Activated CD8-positive, alpha-beta memory T cell treated with anti-CD3 and anti-CD28 coated beads for 48 hours (primary cell): ENCODE data around the gene F12.

ENCODE experiments used
- DNase-seq, 3 experiments: peaks; one replicate each; pipeline ENCODE4 v3.0.0-alpha.2; 2020; ENCODE audit warnings: low read depth in 2 of 3, low spot score in 2 of 3

The F12 gene

DNA sequence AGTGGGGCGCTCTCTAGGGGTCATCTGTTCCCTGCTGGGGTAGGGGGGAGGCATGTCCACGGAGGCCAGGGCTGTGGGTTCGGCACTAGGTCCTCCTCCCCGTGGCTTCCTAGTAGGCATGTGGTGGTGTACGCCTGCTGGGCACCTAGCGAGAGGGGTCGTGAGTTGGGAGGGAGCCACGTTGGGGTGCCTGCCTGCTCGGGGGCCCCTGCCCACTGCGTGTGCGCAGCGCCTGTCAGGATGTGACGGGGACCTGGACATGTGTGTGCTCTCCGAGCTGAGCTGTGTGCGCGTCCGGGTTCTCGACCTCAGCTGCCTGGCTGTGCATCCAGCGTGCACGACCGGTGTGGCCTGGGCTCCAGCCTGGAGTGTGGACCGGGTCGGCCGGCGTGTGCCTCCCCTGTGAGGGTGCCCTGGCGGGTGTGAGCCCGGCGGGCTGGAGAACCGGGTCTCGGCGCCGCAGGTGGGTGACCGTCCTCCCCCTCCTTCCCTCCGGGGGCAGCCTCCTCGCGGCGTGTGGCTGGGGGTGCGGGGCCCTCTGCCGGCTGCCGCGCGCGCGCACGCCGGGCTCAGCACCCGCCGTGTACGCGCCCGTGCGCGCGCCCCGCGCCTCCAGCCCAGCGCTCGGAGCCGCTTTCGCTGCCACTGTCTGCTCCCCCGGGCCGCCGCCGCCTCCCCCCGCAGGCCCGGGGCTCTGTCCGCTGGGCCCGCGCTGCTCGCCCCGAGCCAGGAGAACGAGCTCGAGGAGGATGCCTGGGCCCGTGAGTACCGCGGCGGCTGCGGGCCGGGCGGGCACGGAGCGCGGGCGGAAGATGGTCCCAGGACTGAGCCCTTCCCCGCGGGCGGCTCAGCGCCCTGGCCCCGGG is 37.1 kb upstream of the F12 start, which contains the start of gene PRR7:
Gene PRR7 (plus strand): TSS at position 615 of the 866 bp plus-strand sequence. CDS start 8,254 bp downstream, outside the sequence.
- no peak for DNase-seq

DNA sequence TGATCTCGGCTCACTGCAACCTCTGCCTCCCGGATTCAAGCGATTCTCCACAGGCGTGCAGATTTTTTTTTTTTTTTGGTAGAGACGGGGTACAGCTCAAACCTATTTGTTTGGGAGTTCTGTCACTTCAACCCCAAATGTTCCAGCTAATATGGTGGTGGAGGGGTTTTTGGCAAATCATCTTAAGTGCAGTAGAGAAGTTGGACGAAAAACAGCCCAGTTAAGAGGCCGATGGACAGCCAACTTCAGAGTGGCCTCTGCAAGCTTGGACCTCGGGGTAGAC is 36.5 kb upstream of the F12 start:
- no peak for DNase-seq

DNA sequence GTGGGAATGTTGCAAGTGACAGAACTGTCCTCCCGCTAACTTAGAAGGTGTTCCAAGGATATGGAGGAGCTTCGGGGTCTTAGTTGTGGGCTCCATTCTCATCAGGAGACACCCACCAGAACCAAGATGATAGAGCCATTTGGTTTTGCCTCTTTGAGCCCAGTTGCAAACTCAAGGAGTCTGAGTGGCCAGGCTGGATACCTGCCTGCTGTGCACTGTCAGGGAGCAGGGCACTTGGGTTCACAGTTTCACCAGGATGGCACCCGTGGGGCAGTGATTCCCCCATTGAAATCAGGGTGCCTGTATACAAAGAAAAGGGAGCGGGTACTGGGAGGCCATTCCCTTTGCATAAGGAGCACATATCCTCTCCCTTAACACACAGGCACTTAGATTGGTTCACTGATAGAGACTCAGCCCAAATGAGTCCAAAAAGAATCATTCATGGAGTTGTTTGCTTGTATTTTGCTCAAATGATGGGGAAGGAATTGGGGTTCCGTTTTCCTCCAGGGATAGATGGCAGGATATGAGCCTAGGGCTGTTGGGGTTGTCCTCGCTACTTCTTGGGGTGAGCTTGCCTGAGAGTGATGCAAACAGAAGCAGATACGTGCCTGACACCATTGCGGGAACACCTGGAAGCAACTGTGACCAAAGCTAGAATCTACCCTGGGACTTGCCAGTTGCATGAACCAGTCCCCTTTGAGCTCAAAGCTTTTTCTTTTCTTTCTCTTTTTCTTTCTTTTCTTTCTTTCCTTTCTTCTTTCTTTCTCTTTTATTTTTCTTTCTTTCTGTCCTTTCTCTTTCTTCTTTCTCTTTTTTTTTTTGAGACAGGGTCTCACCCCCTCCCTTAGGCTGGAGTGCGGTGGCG is 35.9 kb upstream of the F12 start:
- DNase-seq, result no peak

DNA sequence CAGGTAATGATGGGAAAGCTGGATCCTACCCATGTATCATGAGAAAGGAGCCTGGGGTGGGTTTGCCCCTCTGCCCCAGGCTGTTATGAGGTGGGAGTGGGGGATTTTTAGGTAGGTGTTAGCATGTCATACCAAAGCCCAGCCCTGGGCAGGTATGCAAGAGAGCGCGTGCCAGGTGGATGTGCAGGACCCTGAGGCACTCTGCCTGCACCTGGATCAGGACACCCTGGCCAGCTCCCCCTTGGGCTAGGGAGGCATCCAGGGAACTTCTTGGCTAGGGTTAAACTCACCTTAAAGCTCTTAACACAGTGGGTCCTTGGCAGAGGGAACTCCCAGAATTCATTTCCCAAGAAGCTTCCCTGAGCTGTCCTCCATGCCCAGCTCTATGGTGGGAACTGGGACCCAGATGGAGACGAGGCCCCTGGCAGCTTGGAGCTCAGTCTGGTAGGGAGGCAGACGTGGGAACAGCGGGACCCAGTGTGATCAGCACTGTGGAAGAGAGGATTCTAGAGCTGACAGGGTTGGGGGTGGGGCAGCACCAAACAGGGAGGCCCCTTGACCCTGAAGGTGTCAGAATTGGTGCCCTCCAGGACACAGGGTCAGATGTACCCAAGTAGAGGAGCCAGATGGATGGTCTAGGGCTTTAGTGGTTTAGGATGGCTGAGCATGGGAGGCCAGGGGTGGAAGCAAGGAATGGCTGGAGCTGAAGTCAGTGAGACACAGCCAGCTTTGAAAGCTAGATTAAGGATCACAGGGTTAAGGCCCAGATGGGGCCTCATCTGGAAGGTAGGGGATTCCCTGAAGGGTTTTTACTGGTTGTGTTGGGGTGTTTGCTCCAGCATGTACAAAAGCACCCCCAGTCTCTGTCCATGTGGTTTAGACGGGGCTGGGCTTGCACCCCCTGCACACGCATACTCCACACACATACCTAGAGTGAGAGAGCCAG is 35.0 kb upstream of the F12 start:
- no peak for DNase-seq

DNA sequence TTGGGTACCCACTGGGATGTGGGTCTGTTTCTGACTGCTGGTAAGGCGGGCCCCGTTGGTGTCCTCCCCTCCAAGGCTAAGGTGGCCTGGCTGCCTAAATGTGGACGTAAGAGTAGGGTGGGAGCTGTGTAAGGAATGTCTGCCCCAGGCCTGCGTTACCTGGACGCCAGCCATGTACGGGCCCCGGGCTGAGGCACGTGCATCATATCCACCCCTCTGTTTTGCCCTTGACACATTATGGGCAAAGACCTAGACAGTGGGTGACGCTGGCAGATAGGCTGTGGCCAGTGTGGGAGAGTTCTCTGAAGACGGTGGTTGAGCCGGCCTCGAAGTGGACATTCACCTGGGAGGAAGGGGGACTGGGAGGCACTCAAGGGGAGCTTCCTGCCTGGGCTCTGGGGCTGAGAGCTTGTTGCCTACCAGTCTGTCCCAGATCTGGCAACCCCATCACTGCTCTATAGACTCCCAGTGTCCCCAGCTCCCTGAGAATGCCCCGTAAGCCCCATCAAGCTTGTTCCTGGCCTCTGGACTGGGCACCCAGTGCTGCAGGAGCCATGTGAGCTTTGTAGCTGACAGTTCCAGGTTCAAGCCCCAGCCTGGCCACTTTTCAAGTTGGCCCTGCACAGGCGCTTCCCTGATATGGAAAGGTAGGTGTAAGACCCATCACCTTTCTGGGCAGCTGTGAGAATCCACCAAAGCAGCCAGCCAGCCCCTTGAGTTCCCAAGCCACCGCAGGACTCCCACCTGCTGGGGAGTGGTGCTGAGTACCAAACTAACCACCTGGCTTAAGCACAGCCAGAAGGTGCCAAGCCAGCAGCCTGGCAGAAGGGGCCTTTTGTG is 34.0 kb upstream of the F12 start:
- no peak for DNase-seq

DNA sequence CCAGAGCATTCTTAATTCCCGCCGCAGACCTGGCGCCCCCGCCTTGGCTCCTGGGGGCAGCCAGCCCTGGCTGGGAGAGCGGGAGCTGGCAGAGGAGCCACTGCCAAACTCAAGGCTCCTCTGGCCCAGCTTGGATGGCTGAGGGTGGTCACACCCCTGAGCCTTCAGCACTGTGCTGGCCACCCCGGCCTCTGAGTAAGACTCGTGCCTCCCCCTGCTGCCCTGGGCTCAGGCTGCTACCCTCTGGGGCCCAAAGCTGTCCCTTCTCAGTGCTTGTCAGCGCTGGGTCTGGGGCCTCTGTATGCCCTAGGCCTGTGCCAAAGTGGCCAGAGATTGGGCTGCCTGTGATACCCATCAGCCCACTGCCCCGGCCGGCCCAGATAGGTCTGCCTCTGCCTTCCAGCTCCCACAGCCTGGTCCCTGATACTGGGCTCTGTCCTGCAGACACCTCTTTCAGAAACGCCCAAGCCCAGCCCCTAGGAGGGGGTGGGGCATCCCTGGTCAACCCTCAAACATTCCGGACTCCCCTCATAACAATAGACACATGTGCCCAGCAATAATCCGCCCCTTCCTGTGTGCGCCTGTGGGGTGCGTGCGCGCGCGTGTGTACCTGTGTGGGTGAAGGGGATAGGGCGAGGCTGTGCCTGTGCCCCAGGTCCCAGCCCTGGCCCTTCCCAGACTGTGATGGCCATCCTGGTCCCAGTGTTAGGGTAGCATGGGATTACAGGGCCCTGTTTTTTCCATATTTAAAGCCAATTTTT is 32.9 kb upstream of the F12 start:
- DNase-seq, result no peak

DNA sequence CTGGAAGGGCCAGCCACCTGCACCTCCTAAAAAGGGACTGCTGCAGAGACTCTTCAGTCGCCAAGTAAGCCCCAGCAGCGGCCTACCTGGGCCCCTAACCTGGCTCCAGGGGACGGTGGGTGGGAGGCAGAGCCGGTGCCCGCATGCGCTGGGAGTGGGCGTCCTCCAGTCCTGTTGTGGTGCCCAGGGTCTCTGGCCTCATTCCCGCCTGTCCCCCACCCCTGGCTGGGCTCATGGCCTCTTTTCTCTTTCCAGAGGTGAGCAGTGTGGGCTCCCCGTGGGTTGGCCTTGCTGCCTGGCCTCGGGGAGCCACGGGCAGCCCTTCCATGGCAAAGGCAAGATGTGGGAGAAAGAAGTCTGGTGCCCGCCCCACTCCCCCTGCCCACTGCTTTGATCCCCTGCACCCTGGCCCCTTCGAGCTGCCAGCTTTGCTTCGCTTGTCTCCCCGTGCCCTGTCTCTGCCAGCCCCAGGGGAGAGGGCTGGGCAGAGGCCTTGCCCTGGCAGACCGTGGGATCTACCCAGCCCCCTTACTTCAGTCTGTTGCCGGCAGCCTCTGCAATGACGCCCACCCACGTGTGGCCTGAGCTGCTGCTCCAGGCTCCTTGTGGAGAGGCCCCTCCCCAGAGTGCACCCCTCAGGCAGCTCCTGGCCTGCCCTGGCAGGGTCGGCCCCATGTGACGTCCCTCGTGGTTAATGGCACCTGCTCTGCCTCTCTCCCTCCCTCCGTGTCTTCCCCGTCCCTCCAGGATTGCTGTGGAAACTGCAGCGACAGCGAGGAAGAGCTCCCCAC is 31.8 kb upstream of the F12 start:
- DNase-seq, result no peak

DNA sequence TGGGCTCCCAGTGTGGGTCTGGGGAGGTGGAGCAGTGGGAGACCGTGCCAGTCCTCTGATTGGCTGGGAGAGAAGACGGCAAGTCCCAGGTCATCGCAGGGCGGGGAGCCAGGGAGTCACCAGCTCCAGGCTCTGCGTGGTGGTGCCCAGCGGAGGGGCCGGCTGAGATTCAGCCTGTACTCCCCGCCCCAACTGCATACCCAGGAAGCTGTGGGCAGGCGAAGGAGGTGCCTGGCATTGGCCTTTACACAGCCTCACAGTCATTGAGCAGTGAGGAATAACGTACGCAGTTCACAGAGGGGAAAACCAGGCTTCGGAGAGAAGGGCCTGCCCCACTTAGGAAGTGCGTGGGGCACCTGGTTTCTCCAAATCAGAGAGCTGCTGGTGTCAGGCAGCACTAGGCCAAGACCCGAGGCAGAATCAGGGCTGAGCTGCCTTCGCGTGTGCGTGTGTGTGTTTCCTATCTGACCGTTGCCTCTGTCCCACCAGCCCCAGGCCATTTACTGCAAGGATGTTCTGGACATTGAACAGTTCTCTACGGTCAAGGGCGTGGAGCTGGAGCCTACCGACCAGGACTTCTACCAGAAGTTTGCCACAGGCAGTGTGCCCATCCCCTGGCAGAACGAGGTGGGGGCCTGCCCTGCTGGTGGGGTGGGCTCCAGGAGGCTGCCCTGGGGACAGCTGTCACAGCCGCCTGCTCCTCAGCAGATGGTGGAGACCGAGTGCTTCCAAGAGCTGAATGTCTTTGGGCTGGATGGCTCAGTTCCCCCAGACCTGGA is 31.0 kb upstream of the F12 start:
- DNase-seq, result no peak

DNA sequence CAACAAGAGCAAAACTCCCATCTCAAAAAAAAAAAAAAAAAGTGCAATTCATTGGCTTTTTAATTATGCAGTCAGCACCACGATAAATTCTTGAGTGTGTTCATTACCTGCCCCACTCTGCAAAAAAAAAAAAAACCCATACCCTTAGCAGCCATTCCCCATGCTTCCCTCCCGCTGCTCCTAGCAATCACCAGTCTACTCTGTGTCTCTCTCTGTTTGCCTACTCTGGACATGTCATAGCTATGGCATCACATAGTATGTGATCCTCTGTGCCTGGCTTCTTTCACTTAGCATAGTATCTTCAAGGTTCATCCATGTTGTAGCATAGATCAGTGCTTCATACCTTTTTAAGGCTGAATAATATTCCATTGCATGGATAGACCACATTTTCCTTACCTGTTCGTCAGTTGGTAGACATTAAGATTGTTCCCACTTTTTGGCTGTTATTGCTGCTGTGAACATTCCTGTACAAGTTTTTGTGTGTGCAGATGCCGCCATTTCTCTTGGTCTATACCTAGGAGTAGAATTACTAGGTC is 30.2 kb upstream of the F12 start:
- no peak for DNase-seq

DNA sequence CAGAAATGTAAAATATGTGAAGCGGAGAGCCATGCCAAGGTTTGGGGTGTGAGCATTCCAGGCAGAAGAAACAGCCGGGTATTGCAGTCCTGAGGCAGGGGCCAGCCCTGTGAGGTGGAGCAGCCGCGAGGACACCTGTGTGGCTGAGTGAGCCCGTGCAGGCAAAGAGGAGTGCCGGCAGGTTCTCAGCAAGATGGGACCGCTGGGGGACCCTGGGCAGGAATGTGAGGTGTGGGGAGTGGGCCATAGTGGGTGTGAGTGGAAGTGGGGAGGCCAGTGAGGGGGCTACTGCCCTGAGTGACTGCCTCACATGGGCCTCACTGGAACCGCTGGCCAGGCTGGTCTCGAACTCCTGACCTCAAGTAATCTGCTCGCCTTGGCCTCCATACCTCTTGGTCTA is 29.1 kb upstream of the F12 start:
- no peak for DNase-seq

DNA sequence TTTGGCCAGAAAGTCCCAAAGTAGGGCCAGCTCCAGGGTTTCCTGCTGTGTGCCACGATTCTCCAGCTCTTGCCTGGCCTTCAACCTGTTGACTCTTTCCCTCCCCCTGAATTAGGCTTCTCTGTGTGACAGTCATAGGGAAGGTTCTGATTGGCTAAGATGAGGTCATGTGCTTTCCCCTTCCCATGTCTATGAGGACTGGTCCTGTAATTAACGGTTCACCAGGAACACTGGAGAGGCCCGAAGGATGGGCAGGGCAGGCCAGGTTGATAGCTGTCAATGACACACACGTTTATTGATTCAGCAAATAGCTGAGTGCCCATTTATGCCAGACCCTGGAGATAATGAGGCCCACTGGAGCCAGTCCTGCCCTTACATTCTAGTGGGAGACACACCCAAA is 28.3 kb upstream of the F12 start:
- DNase-seq, result no peak

DNA sequence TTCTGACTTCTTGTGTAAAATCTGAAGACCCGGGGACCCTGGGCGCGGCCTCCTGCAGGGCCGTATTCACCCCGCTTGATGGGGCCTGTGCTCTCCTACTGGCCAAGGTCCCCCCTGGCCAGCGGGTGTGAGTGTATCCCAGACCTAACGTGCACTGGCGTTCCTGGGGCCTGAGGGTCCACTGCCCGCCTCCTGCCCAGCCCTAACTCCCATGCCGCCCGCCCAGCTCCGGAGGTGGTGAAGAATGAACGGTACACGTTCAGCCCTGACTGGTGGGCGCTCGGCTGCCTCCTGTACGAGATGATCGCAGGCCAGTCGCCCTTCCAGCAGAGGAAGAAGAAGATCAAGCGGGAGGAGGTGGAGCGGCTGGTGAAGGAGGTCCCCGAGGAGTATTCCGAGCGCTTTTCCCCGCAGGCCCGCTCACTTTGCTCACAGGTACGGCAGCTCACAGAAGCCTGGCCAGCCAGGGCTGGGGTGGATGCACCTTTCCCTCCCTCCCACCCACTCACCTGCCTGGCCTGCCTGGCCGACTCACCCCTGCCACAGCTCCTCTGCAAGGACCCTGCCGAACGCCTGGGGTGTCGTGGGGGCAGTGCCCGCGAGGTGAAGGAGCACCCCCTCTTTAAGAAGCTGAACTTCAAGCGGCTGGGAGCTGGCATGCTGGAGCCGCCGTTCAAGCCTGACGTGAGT is 26.6 kb upstream of the F12 start:
- DNase-seq, result no peak

DNA sequence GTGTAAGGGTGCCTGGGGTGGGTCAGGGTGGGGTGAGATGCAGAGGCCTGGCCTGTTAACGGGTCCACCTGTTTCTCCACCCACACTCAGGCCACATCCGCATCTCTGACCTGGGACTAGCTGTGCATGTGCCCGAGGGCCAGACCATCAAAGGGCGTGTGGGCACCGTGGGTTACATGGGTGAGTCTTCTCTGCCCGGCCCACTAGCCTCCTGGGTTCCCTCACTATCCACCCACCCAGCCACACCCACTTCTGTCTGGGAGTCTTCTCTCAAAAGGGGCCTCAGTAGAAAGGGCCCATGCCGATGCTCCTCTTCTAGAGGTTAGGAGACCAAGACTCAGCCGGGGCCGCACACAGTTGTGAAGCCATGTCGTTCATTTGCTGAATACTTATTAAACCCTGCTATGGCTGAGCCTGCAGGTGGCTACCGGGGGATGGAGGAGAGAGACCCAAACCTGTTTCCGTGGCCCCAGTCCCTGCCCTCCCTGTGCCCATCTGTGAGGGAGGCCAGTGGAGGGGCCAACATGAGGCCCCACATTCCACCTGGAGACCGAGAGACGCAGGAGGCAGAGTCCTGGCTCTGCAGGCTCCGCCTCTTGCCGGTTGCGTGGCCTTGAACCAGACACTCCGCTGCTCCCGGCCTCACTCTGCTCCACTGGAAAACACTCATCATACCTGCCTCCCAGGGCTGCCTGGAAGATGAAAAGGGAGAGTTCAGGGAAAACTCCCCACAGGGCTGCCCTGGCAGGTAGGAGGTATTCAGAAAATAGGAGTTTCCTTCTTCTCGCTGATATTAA is 25.8 kb upstream of the F12 start:
- no peak for DNase-seq

DNA sequence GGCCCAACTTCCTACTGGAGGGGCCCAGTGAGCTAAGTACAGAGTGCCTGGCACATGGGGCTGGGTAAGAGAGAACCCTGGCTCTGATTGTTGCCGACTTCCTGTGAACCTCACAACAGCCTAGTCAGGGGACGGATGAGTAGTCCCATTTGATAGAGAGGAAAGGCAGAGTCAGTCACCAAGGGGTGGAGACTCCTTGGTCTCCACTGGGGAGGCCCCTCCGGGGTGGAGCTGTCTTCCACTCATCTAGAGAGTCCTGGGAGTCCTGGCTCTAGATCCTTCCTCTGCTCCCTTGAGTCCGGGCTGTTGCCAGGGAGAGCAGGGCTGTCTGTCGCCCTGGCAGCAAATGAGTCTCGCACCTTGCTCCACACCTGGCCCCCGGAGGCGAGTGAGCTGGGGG is 25.1 kb upstream of the F12 start:
- DNase-seq, result no peak

DNA sequence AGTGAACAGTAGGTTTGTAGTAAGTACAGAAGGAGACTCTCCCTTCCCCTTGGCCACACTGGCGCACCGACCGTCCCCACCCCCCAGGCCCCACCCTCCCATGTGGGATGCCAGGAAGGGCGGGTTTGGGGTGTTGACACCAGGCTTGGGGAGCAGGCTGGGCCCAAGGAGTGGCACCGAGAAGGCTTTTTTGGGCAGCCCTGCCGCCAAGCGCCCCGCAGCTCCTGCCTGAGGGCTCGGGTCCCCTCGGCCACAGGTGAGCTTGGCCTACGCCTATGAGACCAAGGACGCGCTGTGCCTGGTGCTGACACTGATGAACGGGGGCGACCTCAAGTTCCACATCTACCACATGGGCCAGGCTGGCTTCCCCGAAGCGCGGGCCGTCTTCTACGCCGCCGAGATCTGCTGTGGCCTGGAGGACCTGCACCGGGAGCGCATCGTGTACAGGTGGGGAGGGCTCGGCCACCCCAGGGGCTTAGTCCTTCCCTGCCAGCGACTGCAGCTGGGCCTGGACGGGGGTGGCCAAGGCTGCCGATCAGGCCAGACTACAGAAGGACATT is 24.4 kb upstream of the F12 start:
- no peak for DNase-seq
